Calu3 (cell line): ENCODE data around the gene NEK11. TPM values are rescaled to one million over a fixed set of nuclear protein-coding genes. Genes with fewer than 3 reads are reported as not detected.

ENCODE experiments used
- BruUV-seq: library from RNA; stranded (reverse); fragments of 400-500 nt; replicated peaks from 2 replicates; lab custom pipeline; 2021; lab: Mats Ljungman, UMichigan
- CTCF ChIA-PET: fragments of 300-600 bp; sonication (Branson Sonifier 250); formaldehyde crosslinking; loops from one replicate; lab custom pipeline; 2022; ENCODE audit warnings: antibody characterized with exemption; lab: Charles Lee
- DNase-seq: peaks from one replicate; pipeline ENCODE4 v3.0.0; 2022
- H3K27ac Mint-ChIP-seq: one replicate; pipeline ENCODE4 v1.8.0; 2022; ENCODE audit warnings: mixed read lengths; ENCODE audit not compliant: unreplicated experiment
- H3K27me3 Mint-ChIP-seq: one replicate; pipeline ENCODE4 v1.8.0; 2022; ENCODE audit warnings: mixed read lengths; ENCODE audit not compliant: unreplicated experiment
- H3K36me3 Mint-ChIP-seq: one replicate; pipeline ENCODE4 v1.8.0; 2022; ENCODE audit warnings: mild to moderate bottlenecking, moderate library complexity, mixed read lengths; ENCODE audit not compliant: insufficient read depth, unreplicated experiment
- H3K4me1 Mint-ChIP-seq: one replicate; pipeline ENCODE4 v1.8.0; 2022; ENCODE audit warnings: mild to moderate bottlenecking, low read depth, mixed read lengths; ENCODE audit not compliant: unreplicated experiment
- H3K4me3 Mint-ChIP-seq: one replicate; pipeline ENCODE4 v1.8.0; 2022; ENCODE audit warnings: mild to moderate bottlenecking, low read depth, moderate library complexity, mixed read lengths; ENCODE audit not compliant: unreplicated experiment
- H3K9me3 Mint-ChIP-seq: one replicate; pipeline ENCODE4 v1.8.0; 2022; ENCODE audit warnings: low read depth, mixed read lengths; ENCODE audit not compliant: unreplicated experiment
- intact Hi-C: fragments of 100-400 bp; cut with micrococcal nuclease; formaldehyde crosslinking; loops from one replicate; pipeline ENCODE4 v1.10.0; 2022; ENCODE audit not compliant: unreplicated experiment
- total RNA-seq: library from RNA; stranded (reverse); gene quantifications from 2 replicates; pipeline ENCODE4 v1.2.3, GENCODE V29; 2022
- TF ChIP-seq, protein P1 (sequence below): fragments of 200-600 bp; IDR thresholded peaks from one replicate; pipeline ENCODE4 v1.8.0; 2022; ENCODE audit warnings: antibody characterized with exemption; ENCODE audit not compliant: unreplicated experiment

Gene NEK11
- total RNA-seq, 1 experiment from 2014 or later: 23.9 TPM

DNA sequence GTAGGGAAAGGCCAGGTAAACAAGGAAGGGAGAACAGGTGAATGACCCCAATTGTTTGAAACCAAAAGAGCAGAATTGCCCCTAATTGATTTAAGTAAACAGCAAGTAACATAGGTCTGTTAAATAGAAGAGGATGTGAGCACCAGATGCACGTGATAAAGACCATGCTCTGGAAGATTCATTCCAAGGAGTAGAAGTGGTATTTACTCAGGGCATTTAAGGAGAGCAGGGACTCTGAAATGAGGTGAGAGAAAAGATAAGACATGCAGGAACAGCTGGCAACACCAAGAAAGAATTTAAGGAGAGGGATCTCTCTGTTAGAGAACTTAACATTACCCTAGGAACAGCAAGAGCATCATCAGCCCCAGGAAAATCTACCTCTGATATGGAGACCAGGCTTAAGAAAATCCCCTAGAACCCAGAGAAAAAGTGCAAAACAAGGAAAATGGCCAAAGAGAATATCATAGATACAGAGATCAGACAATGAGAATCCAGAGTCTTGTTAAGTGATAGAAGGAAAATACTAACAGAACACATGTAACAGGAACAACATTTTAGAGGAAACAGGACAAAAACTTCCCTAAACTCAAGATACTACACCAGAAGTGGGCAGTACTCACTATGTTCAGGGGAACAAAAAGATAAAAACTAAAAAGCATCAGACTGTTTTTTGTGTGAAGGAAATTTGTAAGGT is 361.3 kb downstream of the NEK11 start:
- Mint-ChIP-seq H3K27me3 (no peaks in the 10 kb centered on the region), H3K4me1 (peaks cover 9% of the 10 kb centered on the region), H3K36me3 (peaks cover 6% of the 10 kb centered on the region), H3K9me3 (no peaks in the 10 kb centered on the region), H3K4me3 (no peak overlapping the region), H3K27ac (no peak overlapping the region)
- TF ChIP-seq, protein P1, sequence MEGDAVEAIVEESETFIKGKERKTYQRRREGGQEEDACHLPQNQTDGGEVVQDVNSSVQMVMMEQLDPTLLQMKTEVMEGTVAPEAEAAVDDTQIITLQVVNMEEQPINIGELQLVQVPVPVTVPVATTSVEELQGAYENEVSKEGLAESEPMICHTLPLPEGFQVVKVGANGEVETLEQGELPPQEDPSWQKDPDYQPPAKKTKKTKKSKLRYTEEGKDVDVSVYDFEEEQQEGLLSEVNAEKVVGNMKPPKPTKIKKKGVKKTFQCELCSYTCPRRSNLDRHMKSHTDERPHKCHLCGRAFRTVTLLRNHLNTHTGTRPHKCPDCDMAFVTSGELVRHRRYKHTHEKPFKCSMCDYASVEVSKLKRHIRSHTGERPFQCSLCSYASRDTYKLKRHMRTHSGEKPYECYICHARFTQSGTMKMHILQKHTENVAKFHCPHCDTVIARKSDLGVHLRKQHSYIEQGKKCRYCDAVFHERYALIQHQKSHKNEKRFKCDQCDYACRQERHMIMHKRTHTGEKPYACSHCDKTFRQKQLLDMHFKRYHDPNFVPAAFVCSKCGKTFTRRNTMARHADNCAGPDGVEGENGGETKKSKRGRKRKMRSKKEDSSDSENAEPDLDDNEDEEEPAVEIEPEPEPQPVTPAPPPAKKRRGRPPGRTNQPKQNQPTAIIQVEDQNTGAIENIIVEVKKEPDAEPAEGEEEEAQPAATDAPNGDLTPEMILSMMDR: no peak
- DNase-seq: no peak
- no TSS peak for BruUV-seq
- CTCF ChIA-PET: no interaction called here
- intact Hi-C loops: no loop called here

DNA sequence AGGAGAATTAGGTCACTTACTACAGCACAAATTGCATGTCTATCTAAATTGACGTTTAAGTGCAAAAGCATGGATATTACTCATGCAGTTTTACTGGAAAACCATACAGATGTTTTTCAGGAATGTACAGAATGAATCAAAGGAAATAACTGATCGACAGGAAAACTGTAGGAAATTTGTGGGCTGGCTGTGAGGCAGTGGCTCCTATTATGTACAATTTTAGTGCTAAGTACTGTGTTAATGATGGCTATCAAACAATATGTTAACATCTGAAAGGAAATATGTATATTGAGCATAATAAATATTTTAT is 361.8 kb downstream of the NEK11 start:
- TF ChIP-seq, protein P1: no peak
- intact Hi-C loops: no loop called here
- H3K27ac Mint-ChIP-seq: no peak overlapping the region
- no peaks in the 10 kb centered on the region for H3K27me3 Mint-ChIP-seq
- peaks cover 9% of the 10 kb centered on the region for H3K4me1 Mint-ChIP-seq
- peaks cover 6% of the 10 kb centered on the region for H3K36me3 Mint-ChIP-seq
- no peaks in the 10 kb centered on the region for H3K9me3 Mint-ChIP-seq
- CTCF ChIA-PET: no interaction called here
- no peak for DNase-seq
- no TSS peak for BruUV-seq
- no peak overlapping the region for H3K4me3 Mint-ChIP-seq

DNA sequence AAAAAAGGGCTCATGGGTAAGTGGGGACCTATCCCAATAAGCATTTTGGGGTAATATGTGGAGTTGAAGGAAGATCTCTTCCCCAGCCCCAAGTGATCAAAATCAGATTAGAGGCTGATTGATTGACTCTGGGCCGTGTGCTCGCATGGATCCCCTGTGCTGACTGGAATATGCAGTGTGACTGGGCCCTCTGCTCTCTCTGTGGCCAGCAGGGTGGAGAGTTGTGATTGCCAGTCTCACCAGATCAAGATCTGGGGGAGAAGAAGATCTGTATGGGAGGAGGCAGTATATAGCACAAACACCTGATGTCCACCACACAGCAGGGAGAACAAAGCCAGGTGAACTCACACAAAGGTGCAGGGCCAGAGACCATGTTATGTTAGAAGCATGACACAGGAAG is 363.7 kb downstream of the NEK11 start:
- no TSS peak for BruUV-seq
- no peak for DNase-seq
- Mint-ChIP-seq H3K4me3 (no peak overlapping the region), H3K4me1 (peaks cover 9% of the 10 kb centered on the region), H3K9me3 (no peaks in the 10 kb centered on the region), H3K36me3 (peaks cover 6% of the 10 kb centered on the region), H3K27ac (no peak overlapping the region), H3K27me3 (no peaks in the 10 kb centered on the region)
- TF ChIP-seq, protein P1: no peak
- intact Hi-C loops: no loop called here
- CTCF ChIA-PET: no interaction called here

DNA sequence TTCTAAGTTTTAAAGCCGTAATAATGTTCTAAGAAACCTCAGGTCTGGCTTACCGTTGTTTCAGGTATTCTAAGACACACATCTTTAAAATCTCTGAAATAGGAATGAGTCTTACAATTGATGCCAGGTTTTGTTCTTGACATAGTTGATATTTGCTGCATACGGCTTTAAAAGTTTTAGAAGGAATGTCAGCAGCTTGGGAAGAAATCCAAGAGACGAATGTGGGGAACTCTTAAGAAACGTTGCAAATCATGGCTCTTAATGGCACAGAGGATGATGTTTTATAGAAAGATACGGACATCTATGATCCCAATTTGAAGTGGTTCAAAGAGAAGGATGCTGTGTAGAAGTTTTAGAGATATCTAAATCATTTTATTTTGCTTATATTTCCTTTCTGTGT is 366.4 kb downstream of the NEK11 start:
- CTCF ChIA-PET: no interaction called here
- Mint-ChIP-seq H3K27me3 (no peaks in the 10 kb centered on the region), H3K4me3 (no peak overlapping the region), H3K36me3 (no peaks in the 10 kb centered on the region), H3K9me3 (peaks cover 2% of the 10 kb centered on the region), H3K4me1 (no peaks in the 10 kb centered on the region), H3K27ac (no peak overlapping the region)
- TF ChIP-seq, protein P1: no peak
- no TSS peak for BruUV-seq
- no peak for DNase-seq
- intact Hi-C loops: no loop called here
